RWPE2 (cell line): ENCODE measurements around the gene FOCAD.

ENCODE experiments used
- ATAC-seq: fragments of 200-7000 bp; cut with Tn5 transposase; 3 replicates; pipeline ENCODE4 v1.9.1; 2021; ENCODE audit warnings: low read depth
- DNase-seq: peaks from one replicate; pipeline ENCODE4 v3.0.0-alpha.2; 2020; ENCODE audit warnings: low spot score
- H3K27ac ChIP-seq: fragments of 450-650 bp; 2 replicates; pipeline ENCODE4 v1.5.1; 2017; ENCODE audit warnings: mild to moderate bottlenecking; ENCODE audit not compliant: poor library complexity, severe bottlenecking
- H3K27me3 ChIP-seq: fragments of 250-450 bp; sonication (Bioruptor Pico); 2 replicates; pipeline ENCODE4 v1.5.1; 2021; ENCODE audit warnings: mild to moderate bottlenecking, moderate library complexity; ENCODE audit not compliant: insufficient read depth, poor library complexity, severe bottlenecking
- H3K36me3 ChIP-seq: fragments of 250-450 bp; sonication (Bioruptor Pico); 2 replicates; pipeline ENCODE4 v1.5.1; 2020; ENCODE audit warnings: low read depth, mild to moderate bottlenecking, moderate library complexity
- H3K4me1 ChIP-seq: fragments of 250-450 bp; sonication (Bioruptor Pico); 2 replicates; pipeline ENCODE4 v1.5.1; 2021; ENCODE audit warnings: mild to moderate bottlenecking, moderate library complexity; ENCODE audit not compliant: insufficient read depth, poor library complexity, severe bottlenecking
- H3K4me3 ChIP-seq: fragments of 250-450 bp; sonication (Bioruptor Pico); 2 replicates; pipeline ENCODE4 v1.5.1; 2021; ENCODE audit warnings: mild to moderate bottlenecking, moderate library complexity; ENCODE audit not compliant: severe bottlenecking
- H3K9me3 ChIP-seq: fragments of 250-450 bp; sonication (Bioruptor Pico); 2 replicates; pipeline ENCODE4 v1.5.1; 2021; ENCODE audit warnings: mild to moderate bottlenecking, moderate library complexity; ENCODE audit not compliant: severe bottlenecking
- TF ChIP-seq, protein P1 (sequence below): fragments of 450-650 bp; IDR thresholded peaks from one replicate; pipeline ENCODE4 v1.5.1; 2017; ENCODE audit warnings: mild to moderate bottlenecking, moderate library complexity; ENCODE audit not compliant: poor library complexity, severe bottlenecking

Gene FOCAD

DNA sequence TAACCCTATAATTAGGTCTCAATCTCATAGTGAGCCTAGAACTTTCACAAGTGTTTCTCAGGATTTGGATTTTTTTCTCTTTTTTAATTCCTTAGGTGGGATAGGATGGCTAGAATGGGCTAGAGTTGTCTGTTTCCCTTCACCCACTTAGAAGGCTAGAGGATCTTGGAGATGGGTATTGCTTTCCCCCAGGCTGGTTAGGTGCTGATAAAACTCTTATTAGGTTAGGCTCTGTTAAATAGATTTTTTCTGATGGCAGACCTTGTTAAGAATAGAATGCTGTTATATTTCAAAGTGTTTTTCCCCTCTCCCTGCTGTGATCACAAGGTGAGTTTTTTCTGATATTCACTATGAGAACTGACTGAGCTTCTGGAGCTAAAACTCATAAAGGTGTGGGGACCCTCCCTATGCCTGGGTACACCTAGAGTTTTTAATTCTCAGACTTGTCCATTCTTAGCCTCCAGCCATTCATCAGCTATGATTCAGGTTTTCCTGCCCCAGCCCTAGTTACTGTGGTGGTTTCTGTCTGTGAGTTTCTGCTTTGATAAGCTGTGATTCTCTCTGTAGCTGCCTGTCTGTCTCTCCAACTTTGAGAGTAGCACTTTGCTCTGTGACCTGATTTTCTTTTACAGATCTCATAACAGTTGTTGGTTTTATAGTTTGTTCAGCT is 215.0 kb downstream of the FOCAD start:
- Histone ChIP-seq H3K27ac (no peak overlapping the region), H3K9me3 (no peaks in the 10 kb centered on the region)

DNA sequence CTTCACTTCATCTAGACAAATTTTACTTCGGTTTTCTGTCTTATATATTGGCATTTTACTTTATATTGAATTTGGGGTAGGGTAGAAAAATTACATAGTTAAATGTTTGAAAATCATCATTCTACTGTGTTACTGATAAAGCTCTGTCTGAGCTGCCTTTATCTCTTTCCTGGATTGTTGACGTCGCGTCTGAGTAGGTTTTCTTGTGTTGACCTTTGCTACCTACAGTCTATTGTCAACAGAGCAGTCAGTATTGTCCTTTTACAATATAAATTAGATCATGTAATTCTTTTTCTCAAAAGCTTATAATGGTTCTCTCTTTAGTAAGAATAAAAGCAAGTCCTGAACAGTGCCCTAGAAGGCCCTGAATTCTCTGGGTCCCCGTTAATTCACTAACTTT is 219.2 kb downstream of the FOCAD start:
- TF ChIP-seq, protein P1, sequence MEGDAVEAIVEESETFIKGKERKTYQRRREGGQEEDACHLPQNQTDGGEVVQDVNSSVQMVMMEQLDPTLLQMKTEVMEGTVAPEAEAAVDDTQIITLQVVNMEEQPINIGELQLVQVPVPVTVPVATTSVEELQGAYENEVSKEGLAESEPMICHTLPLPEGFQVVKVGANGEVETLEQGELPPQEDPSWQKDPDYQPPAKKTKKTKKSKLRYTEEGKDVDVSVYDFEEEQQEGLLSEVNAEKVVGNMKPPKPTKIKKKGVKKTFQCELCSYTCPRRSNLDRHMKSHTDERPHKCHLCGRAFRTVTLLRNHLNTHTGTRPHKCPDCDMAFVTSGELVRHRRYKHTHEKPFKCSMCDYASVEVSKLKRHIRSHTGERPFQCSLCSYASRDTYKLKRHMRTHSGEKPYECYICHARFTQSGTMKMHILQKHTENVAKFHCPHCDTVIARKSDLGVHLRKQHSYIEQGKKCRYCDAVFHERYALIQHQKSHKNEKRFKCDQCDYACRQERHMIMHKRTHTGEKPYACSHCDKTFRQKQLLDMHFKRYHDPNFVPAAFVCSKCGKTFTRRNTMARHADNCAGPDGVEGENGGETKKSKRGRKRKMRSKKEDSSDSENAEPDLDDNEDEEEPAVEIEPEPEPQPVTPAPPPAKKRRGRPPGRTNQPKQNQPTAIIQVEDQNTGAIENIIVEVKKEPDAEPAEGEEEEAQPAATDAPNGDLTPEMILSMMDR: no peak
- H3K4me1 ChIP-seq: no peaks in the 10 kb centered on the region
- no peak overlapping the region for H3K27ac ChIP-seq
- DNase-seq (no peak), ATAC-seq (no peak)
- H3K4me3 ChIP-seq: no peak overlapping the region
- H3K36me3 ChIP-seq: no peaks in the 10 kb centered on the region
- no peaks in the 10 kb centered on the region for H3K27me3 ChIP-seq
- H3K9me3 ChIP-seq: no peaks in the 10 kb centered on the region

More for the DNA sequence above, 215.0 kb downstream of the FOCAD start:
- H3K4me1 ChIP-seq: no peaks in the 10 kb centered on the region
- no peak overlapping the region for H3K4me3 ChIP-seq
- H3K27me3 ChIP-seq: no peaks in the 10 kb centered on the region
- TF ChIP-seq, protein P1: no peak
- DNase-seq: no peak
- H3K36me3 ChIP-seq: no peaks in the 10 kb centered on the region
- peak; percentile 73 for ATAC-seq

DNA sequence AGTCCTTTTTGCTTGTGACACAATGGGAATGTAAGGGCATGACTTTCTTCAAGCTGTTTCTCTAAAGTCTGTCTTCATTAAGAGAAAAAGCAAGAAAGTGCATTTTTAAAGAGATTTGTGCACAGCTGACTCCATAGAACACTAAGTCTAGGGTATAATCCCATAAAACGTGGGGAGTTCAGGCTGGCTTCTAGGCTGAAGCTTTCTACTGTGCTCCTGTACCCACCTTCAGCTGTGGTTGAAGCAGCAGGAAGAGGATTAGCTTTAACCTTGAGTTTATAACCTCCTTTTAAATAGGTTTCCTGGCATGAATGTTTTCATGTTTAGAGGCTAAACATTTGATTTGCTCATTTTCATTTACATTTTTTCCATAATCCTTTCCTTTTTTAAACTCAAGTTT is 220.9 kb downstream of the FOCAD start:
- H3K27ac ChIP-seq: no peak overlapping the region
- no peaks in the 10 kb centered on the region for H3K27me3 ChIP-seq
- no peaks in the 10 kb centered on the region for H3K36me3 ChIP-seq
- ATAC-seq (no peak), DNase-seq (no peak)
- no peak overlapping the region for H3K4me3 ChIP-seq
- H3K9me3 ChIP-seq: no peaks in the 10 kb centered on the region
- TF ChIP-seq, protein P1: no peak
- no peaks in the 10 kb centered on the region for H3K4me1 ChIP-seq

DNA sequence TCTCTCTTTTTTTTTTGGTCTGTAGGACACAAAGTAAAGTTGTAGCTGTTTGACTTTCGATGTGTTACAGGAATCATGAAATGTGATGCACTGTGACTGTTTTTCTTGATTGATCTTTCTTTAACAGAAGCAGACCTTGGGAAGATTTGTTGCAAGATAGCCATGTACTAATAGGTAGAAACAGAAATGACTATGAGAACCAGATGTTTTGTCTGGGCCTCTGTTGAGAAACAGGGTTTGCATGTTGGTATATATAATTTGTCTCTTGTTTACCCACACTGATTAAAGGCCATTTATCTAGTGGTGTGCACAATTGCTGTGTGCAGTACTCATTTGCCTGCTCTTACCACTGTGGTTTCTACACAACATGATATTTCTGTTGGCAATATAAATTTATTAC is 222.3 kb downstream of the FOCAD start:
- TF ChIP-seq, protein P1: no peak
- DNase-seq: no peak
- H3K27me3 ChIP-seq: no peaks in the 10 kb centered on the region
- no peaks in the 10 kb centered on the region for H3K4me1 ChIP-seq
- no peak for ATAC-seq
- H3K9me3 ChIP-seq: no peaks in the 10 kb centered on the region
- no peaks in the 10 kb centered on the region for H3K36me3 ChIP-seq
- no peak overlapping the region for H3K27ac ChIP-seq
- H3K4me3 ChIP-seq: no peak overlapping the region

DNA sequence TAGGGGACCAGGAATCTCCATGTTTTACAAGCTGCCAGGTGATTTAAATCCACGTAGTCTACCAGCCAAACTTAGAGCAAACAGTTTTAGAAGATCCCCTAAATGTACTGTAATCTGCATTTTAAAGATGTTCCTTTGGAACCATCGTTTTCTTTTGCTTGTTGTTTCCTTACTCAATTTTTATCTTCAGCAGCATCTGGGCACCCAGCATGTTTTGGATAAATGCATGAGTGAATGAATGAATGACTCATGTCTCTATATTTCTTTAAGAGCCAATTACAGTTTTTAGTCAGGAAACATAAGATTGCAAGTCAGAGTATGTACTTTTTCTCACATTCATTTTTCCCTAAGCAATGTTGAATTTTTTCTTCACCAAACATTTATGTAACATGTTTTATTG is 224.4 kb downstream of the FOCAD start:
- no peaks in the 10 kb centered on the region for H3K4me1 ChIP-seq

More for the DNA sequence above, 224.4 kb downstream of the FOCAD start:
- Histone ChIP-seq H3K27me3 (no peaks in the 10 kb centered on the region), H3K27ac (no peak overlapping the region), H3K9me3 (no peaks in the 10 kb centered on the region), H3K4me3 (no peak overlapping the region), H3K36me3 (no peaks in the 10 kb centered on the region)
- DNase-seq (no peak), ATAC-seq (no peak)
- TF ChIP-seq, protein P1: no peak
